ENCODE measurements around the gene PIAS1. TPM values are rescaled to one million over a fixed set of nuclear protein-coding genes. Genes with fewer than 3 reads are reported as not detected.

Gene PIAS1
- total and polyA plus RNA-seq, 2 donors (not counting 1 experiment from before 2014, with no cell fraction given), result 28.8 to 87.3 TPM

- Histone ChIP-seq H3K4me1 (ENCODE audit: control insufficient read depth in 2 of 2, insufficient read depth in 2 of 2, low read length in 2 of 2) (peaks cover 26 to 35% of the 10 kb centered on the region in 2 donors), H4K20me1 (ENCODE audit: control insufficient read depth, insufficient read depth, low read length, poor library complexity, severe bottlenecking) (no peaks in the 10 kb centered on the region), H3K9me3 (ENCODE audit: control extremely low read depth in 1 of 3, control insufficient read depth in 2 of 3, insufficient read depth in 1 of 3, low read length in 2 of 3) (peaks cover 0 to 7% (median 0%) of the 10 kb centered on the region in 3 donors), H3K4me2 (replicated peaks; ENCODE audit: low read depth, low read length, poor library complexity, severe bottlenecking) (peak overlapping the region; percentile 58), H3K4me3 (ENCODE audit: control extremely low read depth in 1 of 5, extremely low read depth in 1 of 5, insufficient read depth in 1 of 5, low read depth in 2 of 5, low read length in 4 of 5) (no peak overlapping the region), H3K27me3 (replicated peaks in 1 of 4; ENCODE audit: control extremely low read depth in 1 of 4, control insufficient read depth in 3 of 4, insufficient read depth in 4 of 4, low read length in 3 of 4) (no peaks in the 10 kb centered on the region), H2AFZ (ENCODE audit: insufficient read depth, low read depth, low read length, poor library complexity, severe bottlenecking) (peak overlapping the region; percentile 58), H3K27ac (ENCODE audit: low read length in 2 of 2) (no peak overlapping the region), H3K36me3 (replicated peaks in 1 of 2; ENCODE audit: control extremely low read depth in 1 of 2, control insufficient read depth in 1 of 2, extremely low read depth in 1 of 2, insufficient read depth in 2 of 2, low read length in 1 of 2) (peaks cover 0 to 3% of the 10 kb centered on the region in 2 experiments), H3K9ac (ENCODE audit: low read length) (no peak overlapping the region), H3K79me2 (ENCODE audit: control insufficient read depth, insufficient read depth, low read length) (peaks cover 3% of the 10 kb centered on the region)
- H3K4me1 Mint-ChIP-seq, result peaks cover 27% of the 10 kb centered on the region
- DNase-seq, result no peak
- CTCF ChIA-PET, result no interaction called here
- intact Hi-C loops (cut with micrococcal nuclease), result loop anchor here (1.0 kb wide), 1 partner anchor 346 kb away; no protein-coding TSS in a partner anchor
- H3K27ac Mint-ChIP-seq, result peak overlapping the region; percentile 78
- H3K27me3 Mint-ChIP-seq, result no peaks in the 10 kb centered on the region
- H3K4me3 Mint-ChIP-seq, result peak overlapping the region; percentile 57
- WGBS (ENCODE audit: insufficient coverage), result 88% methylated on average over 2 of the region's 7 CpGs
- TF ChIP-seq CTCF (IDR thresholded peaks at IDR 0.05) (no peak), EZH2 (IDR thresholded peaks at IDR 0.05; ENCODE audit: borderline replicate concordance, insufficient read depth, low read depth, low read length, poor library complexity, severe bottlenecking) (no peak)
- POLR2A ChIA-PET, result no interaction called here
- ATAC-seq (ENCODE audit: low read depth), result no peak
- H3K9me3 Mint-ChIP-seq (ENCODE audit: insufficient read depth), result no peaks in the 10 kb centered on the region
These were observed 155.2 kb downstream of the PIAS1 start for GRCh38 chr15:68209272-68209671.

GRCh38 chr15:68209735-68210408 lies 155.8 kb downstream of the PIAS1 start:
- intact Hi-C loops (cut with micrococcal nuclease), result loop anchor here (1.0 kb wide), 1 partner anchor 347 kb away; no protein-coding TSS in a partner anchor
- H4K20me1 ChIP-seq (ENCODE audit: control insufficient read depth, insufficient read depth, low read length, poor library complexity, severe bottlenecking), result no peaks in the 10 kb centered on the region
- DNase-seq (peak; percentile 72), ATAC-seq (ENCODE audit: low read depth) (peak; percentile 85)
- Mint-ChIP-seq H3K27ac (peak overlapping the region; percentile 78), H3K9me3 (ENCODE audit: insufficient read depth) (no peaks in the 10 kb centered on the region), H3K4me3 (peak overlapping the region; percentile 57), H3K4me1 (peaks cover 27% of the 10 kb centered on the region), H3K27me3 (no peaks in the 10 kb centered on the region)
- no peak overlapping the region for H3K9ac ChIP-seq (ENCODE audit: low read length)
- H3K4me1 ChIP-seq (ENCODE audit: control insufficient read depth in 2 of 2, insufficient read depth in 2 of 2, low read length in 2 of 2), result peaks cover 26 to 35% of the 10 kb centered on the region in 2 donors
- no peaks in the 10 kb centered on the region for H3K27me3 ChIP-seq (replicated peaks in 1 of 4; ENCODE audit: control extremely low read depth in 1 of 4, control insufficient read depth in 3 of 4, insufficient read depth in 4 of 4, low read length in 3 of 4)
- ChIA-PET CTCF (interaction anchor here (0.6 to 2.3 kb wide), 5 partner anchors 55 to 426 kb away, joined by 3 to 7 read pairs (median 5); no protein-coding TSS in a partner anchor), POLR2A (interaction anchor here (0.7 kb wide), 1 partner anchor 352 kb away, joined by 5 read pairs; no protein-coding TSS in a partner anchor)
- TF ChIP-seq EZH2 (IDR thresholded peaks at IDR 0.05; ENCODE audit: borderline replicate concordance, insufficient read depth, low read depth, low read length, poor library complexity, severe bottlenecking), result no peak
- TF ChIP-seq CTCF (IDR thresholded peaks at IDR 0.05), result no peak
- peaks cover 3% of the 10 kb centered on the region for H3K79me2 ChIP-seq (ENCODE audit: control insufficient read depth, insufficient read depth, low read length)
- peaks cover 0 to 3% of the 10 kb centered on the region in 2 experiments for H3K36me3 ChIP-seq (replicated peaks in 1 of 2; ENCODE audit: control extremely low read depth in 1 of 2, control insufficient read depth in 1 of 2, extremely low read depth in 1 of 2, insufficient read depth in 2 of 2, low read length in 1 of 2)
- H3K4me2 ChIP-seq (replicated peaks; ENCODE audit: low read depth, low read length, poor library complexity, severe bottlenecking), result peak overlapping the region; percentile 58
- no peak overlapping the region for H3K4me3 ChIP-seq (ENCODE audit: control extremely low read depth in 1 of 5, extremely low read depth in 1 of 5, insufficient read depth in 1 of 5, low read depth in 2 of 5, low read length in 4 of 5)
- peak overlapping the region in 1 of 2 donors; percentile 1 for H3K27ac ChIP-seq (ENCODE audit: low read length in 2 of 2)
- peak overlapping the region; percentile 58 for H2AFZ ChIP-seq (ENCODE audit: insufficient read depth, low read depth, low read length, poor library complexity, severe bottlenecking)
- H3K9me3 ChIP-seq (ENCODE audit: control extremely low read depth in 1 of 3, control insufficient read depth in 2 of 3, insufficient read depth in 1 of 3, low read length in 2 of 3), result peaks cover 0 to 7% (median 0%) of the 10 kb centered on the region in 3 donors
- WGBS (ENCODE audit: insufficient coverage), result 16% methylated on average over 7 of the region's 13 CpGs
